SK-MEL-5 (cell line): ENCODE measurements around the gene PXT1. TPM values are rescaled to one million over a fixed set of nuclear protein-coding genes. Genes with fewer than 3 reads are reported as not detected.
A peak's percentile ranks its signal among the peaks of the same experiment; 100 is the strongest.

Source experiments
- DNase-seq: peaks from one replicate; pipeline ENCODE4 v3.0.0-alpha.2; 2016; ENCODE audit warnings: low read depth, low spot score
- in situ Hi-C: cut with HindIII; loops from 2 replicates; pipeline ENCODE4 v1.10.0; 2016; ENCODE audit warnings: low sequenced_read_pairs, high pct_unique_total_duplicates, low pct_unique_long_range_greater_than_20kb
- total RNA-seq: library from RNA; depleted of rRNA; stranded (reverse); fragments of >200 nt; shearing (Covaris generic); gene quantifications from 2 replicates; pipeline ENCODE4 v1.2.3, GENCODE V29; 2014

The PXT1 gene
- total RNA-seq, 1 experiment from 2014 or later, result not detected

- in situ Hi-C loops, result no loop called here
Measured at GRCh38 chr6:36362551-36363370, 79.9 kb downstream of the PXT1 start.

DNA sequence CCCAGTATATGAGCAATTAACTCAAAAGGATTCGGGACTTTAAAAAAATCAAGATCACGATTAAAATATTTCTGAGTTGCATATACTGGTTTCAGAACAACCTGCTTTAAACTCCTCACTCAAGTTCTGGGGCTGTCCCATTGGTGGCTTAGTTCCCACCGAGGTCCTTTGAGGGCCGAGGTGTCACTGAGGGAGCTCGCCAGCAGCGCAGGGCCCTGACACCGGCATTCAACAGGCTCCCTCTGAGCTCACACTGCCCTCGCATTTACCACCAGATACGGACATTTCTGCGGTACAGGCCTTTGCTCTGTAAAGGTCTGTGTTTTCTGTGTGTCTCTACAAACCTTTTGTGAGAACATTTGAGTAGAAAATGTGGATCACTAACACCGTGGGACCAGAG, 81.6 kb downstream of the PXT1 start:
- DNase-seq, result no peak
- in situ Hi-C loops, result no loop called here

More at GRCh38 chr6:36362551-36363370, 79.9 kb downstream of the PXT1 start:
- DNase-seq, result no peak

GRCh38 chr6:36360241-36361054, 82.2 kb downstream of the PXT1 start:
- peak; percentile 87 for DNase-seq
- in situ Hi-C loops, result no loop called here

GRCh38 chr6:36358226-36358915, 84.3 kb downstream of the PXT1 start:
- in situ Hi-C loops, result no loop called here
- DNase-seq, result peak; percentile 64

DNA sequence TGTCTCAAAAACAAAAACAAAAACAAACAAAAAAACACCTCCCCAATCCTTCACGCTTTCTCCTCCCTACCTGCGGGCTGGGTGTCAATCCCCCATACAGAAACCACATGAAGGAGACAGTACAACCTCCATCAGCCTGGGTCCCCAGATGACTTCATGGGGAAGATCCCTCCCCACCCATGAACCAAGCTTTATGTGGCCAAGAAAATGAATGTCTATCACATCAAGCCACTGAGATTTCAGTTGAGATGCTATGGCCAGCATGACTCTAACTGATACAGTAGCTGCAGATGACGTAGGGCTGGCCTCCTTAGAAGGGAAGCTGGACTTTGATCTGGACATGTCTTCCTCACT, 84.8 kb downstream of the PXT1 start:
- no peak for DNase-seq
- in situ Hi-C loops, result no loop called here

- in situ Hi-C loops, result no loop called here
- peak; percentile 91 for DNase-seq
Measured at GRCh38 chr6:36355819-36356218, 86.8 kb downstream of the PXT1 start.

DNA sequence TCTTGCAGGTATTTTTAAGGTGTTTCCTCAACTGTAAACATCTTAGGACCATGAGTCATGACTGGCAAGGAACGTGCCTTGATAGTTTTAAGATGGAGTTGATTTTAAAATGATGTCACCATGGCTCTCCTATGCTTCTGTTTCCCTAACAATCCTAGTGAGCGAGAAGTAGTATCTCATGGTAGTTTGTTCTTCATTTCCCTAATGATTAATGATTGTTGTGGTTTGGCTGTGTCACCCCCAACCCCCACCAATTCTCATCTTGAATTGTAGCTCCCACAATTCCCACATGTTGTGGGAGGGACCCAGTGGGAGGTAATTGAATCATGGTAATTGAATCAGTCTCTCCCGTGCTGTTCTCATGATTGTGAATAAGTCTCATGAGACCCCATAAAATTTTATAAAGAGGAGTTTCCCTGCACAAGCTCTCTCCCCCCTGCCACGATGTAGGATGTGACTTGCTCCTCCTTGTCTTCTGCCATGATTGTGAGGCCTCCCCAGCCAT, 89.2 kb downstream of the PXT1 start:
- in situ Hi-C loops, result no loop called here
- no peak for DNase-seq

GRCh38 chr6:36352477-36353157, 90.0 kb downstream of the PXT1 start:
- in situ Hi-C loops, result no loop called here
- DNase-seq, result no peak

- in situ Hi-C loops, result no loop called here
- DNase-seq, result no peak
Measured at GRCh38 chr6:36350681-36351571, 91.7 kb downstream of the PXT1 start.

GRCh38 chr6:36350082-36350481, 92.6 kb downstream of the PXT1 start:
- DNase-seq, result no peak
- in situ Hi-C loops, result no loop called here

- DNase-seq, result no peak
- in situ Hi-C loops, result no loop called here
Measured at GRCh38 chr6:36349240-36349639, 93.4 kb downstream of the PXT1 start.

DNA sequence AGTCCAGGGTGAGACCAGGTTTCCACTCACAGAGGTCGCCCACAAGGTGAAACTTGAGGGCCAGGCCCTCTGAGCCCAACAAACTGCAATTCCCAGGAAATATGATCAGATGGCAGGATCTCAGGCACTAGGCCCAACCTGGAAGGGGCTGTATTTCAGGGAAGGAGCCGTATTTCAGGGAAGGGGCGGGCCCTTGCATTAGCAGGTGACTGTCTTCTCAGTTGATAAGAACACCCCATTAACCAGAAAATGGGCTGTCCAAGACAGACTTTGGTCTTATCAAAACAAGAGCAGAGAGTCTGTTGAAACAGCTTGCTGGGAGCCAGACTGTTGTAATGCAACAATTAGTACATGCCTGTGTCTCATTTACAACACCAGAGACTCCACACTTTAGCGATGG, 95.0 kb downstream of the PXT1 start:
- in situ Hi-C loops, result no loop called here
- no peak for DNase-seq

- no peak for DNase-seq
- in situ Hi-C loops, result no loop called here
Measured at GRCh38 chr6:36346486-36347273, 96.0 kb downstream of the PXT1 start.

DNA sequence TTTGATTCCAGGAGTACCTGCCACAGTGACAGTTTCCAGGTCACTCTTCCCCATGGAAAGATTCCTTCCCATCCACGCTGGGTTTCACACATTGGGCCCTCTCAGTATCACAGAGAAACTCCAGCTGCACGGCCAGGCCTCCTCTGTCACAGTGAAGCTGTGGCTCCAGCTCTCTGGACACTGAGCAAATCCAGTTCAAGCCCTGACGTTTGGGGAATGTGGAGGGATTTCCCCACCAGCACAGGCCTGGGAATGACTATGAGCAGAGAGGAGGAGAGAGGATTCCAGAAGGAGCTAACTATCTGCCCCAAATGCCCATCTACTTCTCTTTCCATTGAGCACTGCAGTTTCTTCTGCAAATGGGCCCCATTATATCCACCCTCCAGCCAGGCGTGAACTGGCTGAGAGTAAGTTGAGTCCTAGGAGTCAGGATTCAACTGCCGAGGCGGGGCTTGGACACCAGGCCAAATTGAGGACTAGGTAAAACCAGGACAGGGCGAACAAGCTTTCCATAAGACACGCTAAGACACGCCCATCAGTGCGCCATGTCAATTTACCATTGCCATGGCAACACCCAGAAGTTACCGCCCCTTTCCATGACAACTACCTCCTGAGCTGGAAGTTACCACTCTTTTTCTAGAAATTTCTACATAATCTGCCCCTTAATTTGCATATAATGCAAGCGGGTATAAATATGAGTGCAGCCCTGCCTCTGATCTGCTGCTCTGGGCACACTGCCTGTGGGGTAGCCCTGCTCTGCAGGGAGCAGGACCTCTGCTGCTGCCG, 96.8 kb downstream of the PXT1 start:
- in situ Hi-C loops, result no loop called here
- DNase-seq, result no peak

DNA sequence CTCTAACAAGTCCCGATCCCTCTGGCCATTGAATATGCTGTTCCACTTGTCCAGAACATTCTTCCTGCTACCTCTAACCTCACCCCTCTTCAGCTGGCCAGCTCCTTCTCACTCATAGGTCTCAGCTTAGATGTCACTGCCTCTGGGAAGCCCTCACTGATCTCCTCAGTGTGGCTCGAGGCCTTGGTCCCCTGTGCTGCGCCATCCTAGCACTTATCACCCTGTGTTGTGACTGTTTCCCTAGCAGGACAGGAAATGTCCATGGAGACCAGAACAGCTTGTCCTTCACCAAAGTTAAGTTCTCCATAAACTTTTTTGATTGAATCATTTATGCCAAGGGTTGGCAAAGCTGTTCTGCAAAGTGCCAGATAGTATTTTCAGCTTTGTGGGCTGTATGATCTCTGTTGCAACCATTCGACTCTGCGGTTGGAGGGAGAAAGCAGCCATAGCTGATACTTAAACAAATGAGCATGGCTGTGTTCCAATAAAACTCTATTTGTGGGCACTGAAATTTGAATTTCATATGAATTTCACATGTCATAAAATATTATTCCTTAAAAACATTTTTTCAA, 99.5 kb downstream of the PXT1 start:
- DNase-seq, result no peak
- in situ Hi-C loops, result no loop called here
